ENCODE data around the gene SPRR1A.

SPRR1A gene

GRCh38 chr1:152972196-152972886 is 11.5 kb upstream of the SPRR1A start:
- H3K27me3 ChIP-seq (replicated peaks; ENCODE audit: insufficient read depth, low read length): no peaks in the 10 kb centered on the region
- TF ChIP-seq EZH2phosphoT487 (IDR thresholded peaks at IDR 0.05; ENCODE audit: low read length) (no peak), CTCF (IDR thresholded peaks at IDR 0.05; ENCODE audit: low read length) (no peak), EZH2 (optimal IDR thresholded peaks at IDR 0.05; ENCODE audit: low read depth, low read length) (no peak)
- no peak overlapping the region for H3K4me3 ChIP-seq (ENCODE audit: low read length)
- no peaks in the 10 kb centered on the region for H3F3A ChIP-seq (ENCODE audit: insufficient read depth, low read length)
- no peak overlapping the region for H2AFZ ChIP-seq (ENCODE audit: low read length)
- no peaks in the 10 kb centered on the region for H3K9me2 ChIP-seq (replicated peaks; ENCODE audit: insufficient read depth, low read length)
- no peaks in the 10 kb centered on the region for H3K36me3 ChIP-seq (replicated peaks; ENCODE audit: insufficient read depth, low read length)
- peaks cover 14% of the 10 kb centered on the region for H3K4me1 ChIP-seq (ENCODE audit: low read length)
- H3K79me2 ChIP-seq (ENCODE audit: low read length): no peaks in the 10 kb centered on the region
- no peak overlapping the region for H3K27ac ChIP-seq (ENCODE audit: low read length)
- no peak overlapping the region for H3K4me2 ChIP-seq (ENCODE audit: low read depth, low read length)
- no peaks in the 10 kb centered on the region for H3K9me3 ChIP-seq (replicated peaks; ENCODE audit: insufficient read depth, low read length)
- H4K20me1 ChIP-seq (ENCODE audit: insufficient read depth, low read length): no peaks in the 10 kb centered on the region
- no peak for DNase-seq
- H3K9ac ChIP-seq (ENCODE audit: low read length): no peak overlapping the region

DNA sequence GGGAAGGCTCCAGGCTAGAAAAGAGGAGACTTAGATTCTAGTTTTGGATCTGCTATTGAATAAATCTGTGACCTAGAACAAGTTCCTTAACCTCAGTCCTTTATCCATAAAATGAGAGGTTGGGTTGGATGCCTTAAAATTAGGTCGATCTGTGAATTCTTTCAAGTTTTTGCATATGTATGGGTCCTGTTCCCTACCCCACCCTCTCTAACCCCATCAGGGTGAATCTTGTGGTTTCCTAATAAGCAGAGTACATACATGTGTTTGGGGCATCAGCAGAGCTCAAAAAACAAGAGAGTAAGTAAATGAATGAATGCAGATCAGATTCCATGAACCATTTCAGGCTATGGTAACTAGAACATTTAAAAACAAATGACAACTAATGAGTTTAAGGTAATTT is 7.2 kb upstream of the SPRR1A start:
- Histone ChIP-seq H3K27ac (ENCODE audit: low read length) (no peak overlapping the region), H3K4me1 (ENCODE audit: low read length) (no peaks in the 10 kb centered on the region), H2AFZ (ENCODE audit: low read length) (no peak overlapping the region), H3K4me3 (ENCODE audit: low read length) (no peak overlapping the region), H3K9me3 (replicated peaks; ENCODE audit: insufficient read depth, low read length) (no peaks in the 10 kb centered on the region), H4K20me1 (ENCODE audit: insufficient read depth, low read length) (no peaks in the 10 kb centered on the region), H3K79me2 (ENCODE audit: low read length) (no peaks in the 10 kb centered on the region), H3K9ac (ENCODE audit: low read length) (no peak overlapping the region), H3K9me2 (replicated peaks; ENCODE audit: insufficient read depth, low read length) (no peaks in the 10 kb centered on the region), H3K27me3 (replicated peaks; ENCODE audit: insufficient read depth, low read length) (no peaks in the 10 kb centered on the region), H3F3A (ENCODE audit: insufficient read depth, low read length) (no peaks in the 10 kb centered on the region), H3K36me3 (replicated peaks; ENCODE audit: insufficient read depth, low read length) (no peaks in the 10 kb centered on the region), H3K4me2 (ENCODE audit: low read depth, low read length) (no peak overlapping the region)
- DNase-seq: no peak
- TF ChIP-seq CTCF (IDR thresholded peaks at IDR 0.05; ENCODE audit: low read length) (no peak), EZH2 (optimal IDR thresholded peaks at IDR 0.05; ENCODE audit: low read depth, low read length) (no peak), EZH2phosphoT487 (IDR thresholded peaks at IDR 0.05; ENCODE audit: low read length) (no peak)

GRCh38 chr1:152977614-152978013 is 6.3 kb upstream of the SPRR1A start:
- H3K9me2 ChIP-seq (replicated peaks; ENCODE audit: insufficient read depth, low read length): no peaks in the 10 kb centered on the region
- H3K9ac ChIP-seq (ENCODE audit: low read length): no peak overlapping the region
- H3K27me3 ChIP-seq (replicated peaks; ENCODE audit: insufficient read depth, low read length): no peaks in the 10 kb centered on the region
- no peaks in the 10 kb centered on the region for H3K79me2 ChIP-seq (ENCODE audit: low read length)
- H2AFZ ChIP-seq (ENCODE audit: low read length): no peak overlapping the region
- H3K4me1 ChIP-seq (ENCODE audit: low read length): no peaks in the 10 kb centered on the region
- no peak overlapping the region for H3K4me3 ChIP-seq (ENCODE audit: low read length)
- TF ChIP-seq CTCF (IDR thresholded peaks at IDR 0.05; ENCODE audit: low read length) (no peak), EZH2phosphoT487 (IDR thresholded peaks at IDR 0.05; ENCODE audit: low read length) (no peak), EZH2 (optimal IDR thresholded peaks at IDR 0.05; ENCODE audit: low read depth, low read length) (no peak)
- DNase-seq: no peak
- no peak overlapping the region for H3K27ac ChIP-seq (ENCODE audit: low read length)
- no peaks in the 10 kb centered on the region for H3K9me3 ChIP-seq (replicated peaks; ENCODE audit: insufficient read depth, low read length)
- H4K20me1 ChIP-seq (ENCODE audit: insufficient read depth, low read length): no peaks in the 10 kb centered on the region
- H3K4me2 ChIP-seq (ENCODE audit: low read depth, low read length): no peak overlapping the region
- H3K36me3 ChIP-seq (replicated peaks; ENCODE audit: insufficient read depth, low read length): no peaks in the 10 kb centered on the region
- H3F3A ChIP-seq (ENCODE audit: insufficient read depth, low read length): no peaks in the 10 kb centered on the region
